HG03432 (cell line): ENCODE data around the gene FHIP2A.
"Not testable (repeated sequence)": the region's sequence is repeated elsewhere in the genome, so short reads cannot be mapped to it uniquely, and the experiment has no call there.

Experiments used
- ATAC-seq: cut with Tn5 transposase; IDR thresholded peaks from one replicate; pipeline ENCODE4 v1.9.1; 2021; ENCODE audit warnings: mild to moderate bottlenecking, moderate library complexity; ENCODE audit not compliant: unreplicated experiment

The FHIP2A gene

DNA sequence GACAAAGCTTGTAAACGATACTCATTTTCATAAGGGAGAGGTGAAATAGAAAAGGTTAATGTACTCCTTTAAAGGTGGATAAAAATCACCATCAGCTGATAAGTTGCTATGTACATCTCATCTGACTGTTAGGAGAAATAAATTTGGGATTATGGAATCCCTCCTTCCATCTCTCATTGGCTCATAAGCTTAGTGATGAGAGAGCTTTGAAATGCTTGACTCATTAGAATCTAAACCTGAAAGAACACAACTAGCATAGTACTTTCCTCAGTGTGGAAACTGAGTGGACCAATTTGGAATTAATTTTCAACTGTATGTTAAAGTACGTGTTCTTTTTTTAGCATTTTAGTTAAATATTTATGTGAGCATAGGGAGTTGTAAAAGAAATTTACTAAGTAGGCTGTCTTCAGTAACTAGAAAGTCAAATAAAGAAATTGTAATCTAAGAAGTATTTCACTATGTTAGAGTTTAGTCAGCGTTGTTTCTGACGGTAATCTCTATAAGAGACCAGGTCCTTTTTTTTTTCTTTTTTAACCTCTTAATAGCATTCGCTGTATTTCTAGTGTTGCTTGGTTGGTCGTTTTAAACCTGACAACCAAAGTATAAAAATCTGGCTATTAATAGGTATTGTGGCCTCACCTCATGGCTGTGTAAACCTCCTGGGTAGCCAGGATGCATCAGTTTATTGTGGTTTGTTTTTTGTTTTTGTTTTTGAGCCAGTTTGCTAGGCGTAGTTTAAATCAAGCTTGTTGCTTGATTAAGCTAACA is 34.4 kb downstream of the FHIP2A start:
- no peak for ATAC-seq

DNA sequence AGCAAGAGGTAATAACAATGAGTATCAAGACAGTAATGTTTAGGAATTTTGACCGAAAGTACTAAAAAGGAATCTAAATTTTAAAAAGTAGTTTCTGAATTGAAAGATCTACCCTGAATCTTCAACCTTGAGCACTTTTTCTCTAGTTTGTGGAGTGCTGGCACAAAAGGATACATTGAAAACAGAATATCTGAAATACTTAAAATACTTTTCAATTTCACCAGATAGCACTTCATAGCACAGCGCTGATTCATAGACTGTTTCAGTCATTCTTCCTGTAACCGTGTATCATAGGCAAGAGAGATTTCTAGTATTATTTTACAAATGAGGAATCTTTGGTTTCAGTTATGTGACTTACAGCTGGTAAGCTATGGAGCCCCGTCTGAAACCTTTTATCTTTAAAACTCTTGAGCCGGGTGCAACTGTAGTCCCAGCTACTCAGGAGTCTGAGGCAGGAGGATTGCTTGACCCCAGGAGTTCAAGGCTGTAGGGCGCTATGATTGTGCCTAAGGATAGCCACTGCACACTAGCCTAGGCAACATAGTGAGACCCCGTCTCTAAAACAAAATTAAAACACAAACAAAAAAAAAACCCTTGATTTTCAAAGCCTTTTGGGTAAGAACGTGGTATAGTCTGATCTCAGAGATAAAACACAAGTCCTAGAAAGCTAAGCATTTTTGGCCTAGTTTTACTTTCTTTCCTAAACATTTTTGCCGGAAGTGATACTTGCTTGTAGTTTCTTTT is 35.1 kb downstream of the FHIP2A start:
- ATAC-seq: no peak

- not testable (repeated sequence) for ATAC-seq
Observed at GRCh38 chr10:114857288-114857565, 35.6 kb downstream of the FHIP2A start.

- ATAC-seq: no peak
Observed at GRCh38 chr10:114857922-114858629, 36.5 kb downstream of the FHIP2A start.

- no peak for ATAC-seq
Observed at GRCh38 chr10:114859222-114859621, 37.6 kb downstream of the FHIP2A start.

DNA sequence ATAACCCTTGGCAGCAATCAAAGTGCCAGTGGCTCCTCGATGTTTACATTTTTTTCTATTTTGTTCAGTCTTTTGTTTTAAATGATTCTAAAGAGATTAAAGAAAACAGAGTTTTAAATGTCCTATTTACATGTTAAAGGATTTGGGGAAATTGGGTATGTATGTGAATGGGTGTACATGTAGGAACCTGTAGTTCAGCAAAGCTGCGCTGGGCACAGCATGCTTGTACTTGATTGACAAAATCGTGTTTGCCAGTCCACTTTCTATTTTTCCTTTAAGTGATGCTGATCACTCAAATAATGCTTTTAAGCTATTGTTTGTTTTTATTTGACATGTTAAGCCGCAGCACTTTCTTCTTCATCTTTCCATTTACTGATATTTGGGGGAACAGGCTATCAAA is 40.9 kb downstream of the FHIP2A start:
- no peak for ATAC-seq

DNA sequence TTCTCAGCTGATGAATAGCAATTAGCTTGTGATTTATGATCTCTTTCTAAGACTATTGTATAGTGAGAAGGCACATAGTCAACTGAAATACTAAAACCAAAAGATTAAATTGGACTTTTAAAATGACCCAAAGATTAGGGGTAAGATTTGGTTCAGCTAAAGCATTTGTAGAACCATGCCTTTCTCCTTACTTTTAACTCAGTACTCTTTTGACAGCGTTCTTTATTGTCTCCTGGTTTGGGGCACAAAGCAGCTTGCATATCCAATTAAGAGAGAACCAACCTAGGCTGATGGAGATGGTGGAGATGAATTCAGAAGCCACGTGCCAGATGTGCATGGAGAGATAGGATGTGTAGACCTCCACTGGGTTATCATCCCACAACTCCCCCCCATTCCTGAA is 45.8 kb downstream of the FHIP2A start:
- no peak for ATAC-seq

DNA sequence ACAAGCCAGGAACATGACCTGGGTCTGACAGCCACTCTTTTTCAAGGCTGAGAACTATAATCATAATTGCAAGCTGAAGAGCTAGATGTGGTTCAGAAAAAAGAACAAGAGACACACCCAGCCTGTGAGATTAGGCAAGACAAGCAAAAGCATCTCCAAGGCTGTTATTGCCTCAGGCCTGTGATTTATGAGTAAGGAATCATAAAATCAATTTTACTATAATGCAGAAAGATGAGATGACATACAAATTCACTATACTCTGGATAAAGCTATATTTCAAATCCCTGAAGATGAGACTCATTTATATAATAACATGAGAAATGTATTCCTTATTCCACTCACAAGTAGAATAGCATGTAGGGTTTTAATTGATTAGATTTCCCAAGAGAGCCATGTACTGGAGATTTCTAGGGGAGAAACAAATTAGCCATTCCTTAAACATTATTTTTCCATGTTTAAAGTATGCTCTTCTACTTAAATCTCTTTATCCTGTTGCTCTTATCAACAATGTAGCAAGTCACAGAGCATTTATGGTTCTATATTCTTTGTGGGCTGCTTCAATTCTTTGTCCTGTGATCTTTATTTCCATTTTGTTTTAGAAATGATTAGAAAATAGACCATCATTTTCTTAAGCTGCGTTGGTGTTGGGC is 47.4 kb downstream of the FHIP2A start:
- no peak for ATAC-seq

GRCh38 chr10:114869520-114869892 is 47.9 kb downstream of the FHIP2A start:
- ATAC-seq: no peak

DNA sequence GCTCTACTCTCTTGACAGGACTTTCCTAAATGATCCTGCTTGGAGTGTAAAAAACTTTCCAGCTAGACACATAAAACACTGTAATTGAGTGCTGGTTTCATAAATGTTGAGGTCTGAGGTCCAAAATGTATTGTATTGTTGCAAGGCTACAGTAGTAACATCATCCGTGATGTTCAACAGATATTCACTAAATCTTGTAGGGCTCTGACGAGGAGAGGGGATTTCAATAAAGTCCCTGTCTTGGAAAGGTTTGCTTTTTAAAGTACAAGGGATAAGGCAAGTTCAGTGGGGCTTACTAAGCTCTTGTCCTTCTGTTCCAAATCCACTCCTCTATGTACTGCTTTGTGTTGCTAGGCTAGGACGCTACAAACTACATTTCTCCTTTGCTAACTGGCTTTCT is 48.9 kb downstream of the FHIP2A start:
- ATAC-seq: no peak

DNA sequence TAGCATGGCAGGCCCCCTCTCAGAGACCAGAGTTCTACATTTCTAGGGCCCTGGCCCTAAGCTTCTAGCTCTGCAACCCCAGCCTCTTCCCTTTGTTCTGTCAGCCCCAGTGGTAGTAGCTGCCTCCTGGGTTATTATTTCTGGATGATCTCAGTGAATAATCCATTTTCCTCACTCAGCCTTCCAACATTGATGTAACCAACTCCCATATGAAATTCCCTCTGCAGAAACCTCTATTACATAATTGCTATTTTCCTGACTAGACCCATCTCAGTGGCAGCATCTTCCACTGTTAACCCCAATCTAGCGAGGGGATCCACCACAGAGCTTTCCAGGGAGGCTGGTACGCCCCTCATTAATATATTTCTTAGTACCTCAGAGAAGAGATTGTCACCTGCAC is 49.8 kb downstream of the FHIP2A start:
- ATAC-seq: no peak
